HG02798 (cell line): ENCODE results near the gene FATE1.
A peak's percentile ranks its signal among the peaks of the same experiment; 100 is the strongest.
"Not testable (repeated sequence)": the region's sequence is repeated elsewhere in the genome, so short reads cannot be mapped to it uniquely, and the experiment has no call there.

Experiments used
- ATAC-seq: cut with Tn5 transposase; IDR thresholded peaks from one replicate; pipeline ENCODE4 v1.9.1; 2021; ENCODE audit warnings: mild to moderate bottlenecking; ENCODE audit not compliant: unreplicated experiment, poor library complexity

The FATE1 gene

DNA sequence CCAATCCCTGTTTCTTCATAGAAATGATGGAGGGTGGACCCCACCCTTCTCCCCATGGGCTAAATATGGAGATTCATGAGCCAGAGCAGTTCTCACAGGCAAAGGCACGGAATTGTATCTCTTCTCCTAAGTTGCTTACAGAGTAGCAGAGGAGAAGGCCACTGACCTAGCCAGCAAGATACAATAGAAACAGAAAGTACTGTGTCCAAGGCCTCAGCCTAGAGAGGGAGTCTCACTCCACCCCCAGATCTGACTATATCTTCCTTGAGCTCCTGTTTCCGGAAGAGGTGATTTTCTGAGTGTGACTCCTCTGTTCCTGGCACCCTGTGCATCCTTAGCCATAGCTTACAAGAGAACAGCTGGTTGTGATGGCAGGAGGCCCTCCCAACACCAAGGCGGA lies at the start of gene FATE1:
TSS of gene FATE1 (plus strand) at position 284 of the 400 bp plus-strand sequence. CDS start at position 369, 85 bp downstream.
- ATAC-seq: no peak

DNA sequence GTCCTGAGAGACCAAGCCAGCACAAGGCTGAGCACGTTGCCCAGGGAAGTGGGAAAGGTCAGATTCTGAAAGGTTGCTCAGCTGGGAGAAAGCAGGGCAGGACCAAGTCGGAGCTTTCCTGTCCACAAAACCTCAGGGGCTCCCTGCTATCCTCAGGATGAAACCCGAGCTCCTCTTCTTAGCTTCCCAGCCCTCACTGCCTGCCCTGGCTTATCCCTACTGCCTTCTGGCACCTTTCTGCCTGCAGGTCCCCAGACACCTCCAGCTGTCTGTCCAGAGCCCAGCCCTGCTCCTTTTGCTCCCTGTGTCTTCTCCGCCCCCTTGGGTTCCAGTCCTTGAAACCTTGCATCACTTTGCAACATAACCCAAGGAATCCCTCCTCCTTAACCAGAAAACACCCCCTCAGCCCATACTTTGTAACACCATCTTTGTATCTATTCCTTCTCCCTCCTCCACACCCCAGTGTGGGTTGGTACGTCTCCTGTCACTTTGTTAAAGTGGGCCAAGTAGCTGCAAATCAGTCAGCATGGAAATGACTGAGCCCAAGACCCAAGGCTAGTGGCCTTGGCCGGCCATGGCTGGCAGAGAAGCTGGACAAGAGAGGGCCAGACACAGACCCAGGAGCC lies 40.6 kb upstream of the FATE1 start:
- ATAC-seq: no peak

DNA sequence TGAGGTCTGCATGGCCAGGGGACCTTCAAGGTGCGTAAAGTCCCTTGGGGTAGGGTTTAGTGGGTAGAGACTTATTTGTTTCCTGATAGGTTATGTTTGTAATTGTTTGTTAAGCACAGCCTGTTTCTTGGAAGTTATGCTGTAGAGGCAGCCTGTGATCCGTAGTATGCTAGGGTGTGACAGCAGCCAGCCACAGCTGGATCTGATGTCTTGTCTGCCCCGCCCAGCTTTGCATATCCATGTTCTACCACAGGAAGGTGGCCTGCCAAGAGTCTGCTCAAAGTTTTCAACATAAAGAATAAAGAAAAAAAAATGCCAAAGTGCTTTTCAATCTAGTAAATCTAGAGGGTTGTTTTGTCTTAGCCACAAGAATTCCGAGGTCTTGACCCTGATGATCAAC lies 39.6 kb upstream of the FATE1 start:
- ATAC-seq: no peak

- ATAC-seq: no peak
These were observed 35.9 kb upstream of the FATE1 start for GRCh38 chrX:151679798-151680402.

DNA sequence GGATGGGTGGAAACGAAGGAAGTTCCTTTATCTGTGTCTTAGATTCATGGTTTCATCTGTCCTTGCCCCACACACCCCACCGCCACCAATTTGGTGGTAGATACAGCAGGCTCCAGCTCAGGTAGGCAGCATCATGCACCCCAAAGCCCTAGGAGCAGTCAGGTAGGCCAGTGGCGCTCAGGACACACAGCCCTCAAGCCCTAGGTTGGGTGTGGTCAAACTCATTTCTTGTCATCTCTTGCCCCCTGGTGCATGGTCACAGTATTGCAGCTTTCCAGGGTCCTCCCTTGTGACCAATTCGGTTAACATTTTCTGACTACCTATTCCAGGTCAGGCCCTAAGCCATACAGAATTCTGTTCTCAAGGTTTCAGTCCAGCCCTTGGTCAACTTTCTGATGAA lies 35.0 kb upstream of the FATE1 start:
- ATAC-seq: peak; percentile 81

- ATAC-seq: no peak
These were observed 28.2 kb upstream of the FATE1 start for GRCh38 chrX:151687635-151688034.

DNA sequence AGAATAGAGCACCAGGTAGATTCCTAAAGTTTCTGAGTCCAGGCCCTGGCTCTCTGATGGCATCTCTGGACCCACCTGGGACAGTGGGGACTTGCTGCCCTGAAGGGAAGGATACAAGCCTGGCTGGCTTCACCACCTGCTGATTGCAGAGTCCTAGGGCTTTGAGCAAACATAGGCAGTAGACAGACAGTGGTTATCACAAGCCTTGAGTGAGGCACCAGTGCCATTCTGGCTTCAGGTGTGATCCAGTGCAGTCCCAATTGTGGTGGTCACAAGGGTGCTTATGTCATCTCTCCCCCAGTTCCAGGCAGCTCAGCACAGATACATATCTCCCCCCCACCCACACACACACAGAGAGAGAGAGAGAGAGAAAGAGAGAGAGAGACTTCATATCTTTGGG lies 27.1 kb upstream of the FATE1 start:
- no peak for ATAC-seq

- no peak for ATAC-seq
These were observed 23.0 kb upstream of the FATE1 start for GRCh38 chrX:151692825-151693224.

DNA sequence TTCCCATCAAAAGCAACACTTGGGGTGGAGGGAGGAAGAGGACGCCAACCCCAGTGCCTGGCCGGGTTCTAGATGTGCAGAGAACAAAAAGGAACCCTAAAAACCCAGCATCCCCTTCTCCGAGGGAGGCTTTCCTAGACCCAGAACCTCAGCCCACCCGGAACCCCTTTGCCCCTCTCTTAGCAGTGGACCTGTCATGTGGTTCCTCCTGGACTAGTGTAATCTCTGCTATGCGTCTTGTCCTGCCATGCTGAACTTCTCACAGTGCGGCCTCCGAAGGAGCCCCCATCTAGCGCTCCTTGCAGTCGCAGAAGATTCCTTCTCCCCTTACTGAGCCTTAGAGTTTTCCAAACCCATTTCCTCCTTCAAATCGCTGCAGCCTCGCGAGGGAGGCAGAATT lies 21.7 kb upstream of the FATE1 start:
- no peak for ATAC-seq

DNA sequence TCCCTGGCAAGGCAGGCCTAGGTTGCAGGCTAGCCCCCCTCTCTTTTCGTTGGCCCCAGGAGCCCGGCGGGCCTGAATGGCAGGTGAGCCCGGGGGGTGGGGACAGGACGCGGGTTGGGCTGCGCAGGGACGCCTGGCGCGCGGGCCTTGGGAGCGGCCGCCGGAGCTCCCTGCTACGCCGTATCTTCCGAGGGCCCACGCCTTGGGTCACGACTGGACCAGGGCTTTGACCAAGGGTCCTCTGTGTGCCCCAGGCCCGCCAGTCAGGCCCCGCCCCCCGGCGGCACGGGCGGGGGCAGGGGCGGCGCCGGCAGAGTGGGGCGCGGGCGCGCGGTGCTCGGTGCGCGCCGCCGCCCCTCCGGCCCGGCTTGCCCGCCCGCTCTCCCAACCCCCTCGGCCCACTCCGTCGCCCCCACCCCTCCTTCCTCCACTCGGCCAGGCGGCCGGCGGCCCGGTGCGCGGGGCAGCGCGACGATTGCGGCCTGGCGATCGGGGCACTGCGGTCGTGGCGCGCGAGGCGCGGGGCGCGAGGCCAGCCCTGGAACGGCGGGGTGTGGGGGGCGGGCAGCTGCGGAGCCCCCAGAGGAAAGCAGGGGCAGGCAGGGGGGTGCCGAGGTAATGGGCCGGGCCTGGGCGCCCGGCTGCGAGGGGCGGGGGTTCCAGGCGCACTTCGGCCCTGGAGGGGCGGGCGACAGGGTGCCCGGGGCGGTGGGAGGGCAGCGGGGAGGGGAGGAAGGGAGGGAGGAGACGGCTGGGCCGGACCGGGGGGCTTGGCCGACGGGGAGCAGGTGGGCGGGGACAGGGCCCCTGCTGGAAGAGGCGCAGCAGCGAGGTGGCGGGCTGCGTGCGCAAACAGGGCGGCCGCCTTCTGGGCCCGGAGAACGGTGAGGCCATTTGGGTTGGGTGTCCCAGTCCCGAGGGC lies 20.9 kb upstream of the FATE1 start, which contains the start of gene PRRG3:
TSS of gene PRRG3 (plus strand) at position 798 of the 922 bp plus-strand sequence. CDS start 3,357 bp downstream, outside the sequence.
- ATAC-seq: no peak

DNA sequence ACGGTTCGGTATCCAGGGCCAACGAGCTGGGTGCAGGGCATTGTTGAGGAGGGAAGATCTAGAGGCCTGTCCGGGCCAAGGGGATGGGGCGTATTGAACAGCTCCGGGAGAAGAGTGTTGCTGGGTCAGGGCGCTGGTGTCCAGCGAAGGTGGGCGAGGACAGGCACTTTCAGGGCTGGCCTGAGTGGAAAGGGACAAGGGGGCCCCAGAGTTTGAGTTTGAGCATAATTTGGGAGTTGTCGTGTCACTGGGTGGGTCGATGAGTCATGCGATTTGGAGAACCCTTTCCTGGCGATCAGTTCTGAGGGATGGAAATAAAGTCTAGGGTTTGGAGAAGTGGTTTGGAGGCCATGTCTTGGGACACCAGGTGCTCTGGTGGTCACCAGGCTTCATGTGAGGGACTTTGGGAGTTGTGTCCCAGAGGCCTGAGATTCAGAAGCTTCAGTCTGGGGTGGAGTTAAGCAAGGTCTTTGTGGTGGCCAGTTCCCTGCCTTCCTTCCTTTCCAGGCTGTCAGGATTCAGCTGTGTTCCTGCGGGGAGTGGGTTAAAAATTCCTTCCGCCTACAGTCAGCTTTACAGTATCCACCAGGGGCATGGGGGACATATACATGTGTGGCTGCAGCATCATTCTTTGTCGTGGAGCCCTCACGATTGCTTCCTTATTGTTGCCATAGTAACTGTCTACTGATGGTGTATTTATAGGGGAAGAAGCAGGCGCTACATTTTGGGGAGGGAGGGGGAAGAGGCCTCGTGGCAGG lies 20.1 kb upstream of the FATE1 start:
- ATAC-seq: no peak

GRCh38 chrX:151697082-151697481 lies 18.8 kb upstream of the FATE1 start:
- ATAC-seq: not testable (repeated sequence)

DNA sequence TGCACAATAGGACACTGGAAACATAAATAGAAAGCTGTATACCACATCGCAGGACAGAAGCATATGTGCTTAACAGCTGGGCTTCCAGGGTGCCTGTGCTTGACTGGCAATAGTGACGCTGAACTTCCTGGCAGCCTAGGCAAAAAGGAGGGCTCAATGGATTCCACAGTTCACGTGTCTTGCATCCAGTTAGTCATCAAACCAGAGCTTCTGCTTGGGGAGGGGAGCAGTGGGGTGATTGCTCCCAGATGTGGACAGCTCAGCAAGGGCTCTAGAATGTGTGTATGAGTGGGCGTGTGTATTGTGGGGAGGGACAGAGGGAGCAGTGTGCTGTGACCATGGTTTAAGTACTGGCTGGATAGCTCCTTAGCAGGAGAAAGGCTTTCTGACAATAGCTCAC lies 18.3 kb upstream of the FATE1 start:
- ATAC-seq: no peak

GRCh38 chrX:151698485-151698884 lies 17.4 kb upstream of the FATE1 start:
- ATAC-seq: no peak

DNA sequence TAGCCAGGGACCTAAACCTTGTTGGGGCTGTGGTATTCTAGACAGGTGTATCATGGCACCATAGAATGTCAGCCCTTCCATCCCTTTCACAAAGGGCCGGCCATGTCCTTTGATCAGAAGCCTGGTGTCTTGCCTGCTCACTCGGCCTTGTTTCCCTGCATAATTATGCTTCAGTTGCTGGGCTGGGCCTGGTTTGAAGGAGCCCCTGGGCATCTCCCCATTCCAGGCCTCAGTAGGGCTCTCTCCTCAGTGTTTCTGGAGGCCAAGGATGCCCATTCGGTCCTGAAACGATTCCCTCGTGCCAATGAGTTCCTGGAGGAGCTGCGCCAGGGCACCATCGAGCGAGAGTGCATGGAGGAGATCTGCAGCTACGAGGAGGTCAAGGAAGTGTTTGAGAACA lies 16.1 kb upstream of the FATE1 start:
- ATAC-seq: no peak

- no peak for ATAC-seq
These were observed 15.3 kb upstream of the FATE1 start for GRCh38 chrX:151700581-151700980.

DNA sequence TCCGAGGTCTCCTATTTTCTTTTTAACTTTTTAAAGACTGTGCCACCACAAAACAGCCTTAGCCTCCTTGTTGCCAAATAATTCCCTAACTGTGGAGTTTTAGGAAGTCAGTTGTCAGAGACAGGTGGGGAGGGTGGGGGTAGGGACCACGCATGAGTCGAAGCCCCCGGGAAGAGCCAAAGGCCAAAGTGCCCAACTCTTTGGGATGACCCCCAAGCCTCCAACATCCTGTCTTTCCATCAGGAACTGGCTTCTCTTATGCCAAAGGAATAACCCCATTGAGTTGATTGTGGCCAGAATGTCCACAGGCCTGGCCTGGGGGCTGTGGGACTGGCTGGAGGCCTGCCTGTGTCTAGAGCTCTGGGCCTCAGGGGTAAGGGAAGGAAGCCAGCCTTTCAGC lies 14.8 kb upstream of the FATE1 start:
- no peak for ATAC-seq

DNA sequence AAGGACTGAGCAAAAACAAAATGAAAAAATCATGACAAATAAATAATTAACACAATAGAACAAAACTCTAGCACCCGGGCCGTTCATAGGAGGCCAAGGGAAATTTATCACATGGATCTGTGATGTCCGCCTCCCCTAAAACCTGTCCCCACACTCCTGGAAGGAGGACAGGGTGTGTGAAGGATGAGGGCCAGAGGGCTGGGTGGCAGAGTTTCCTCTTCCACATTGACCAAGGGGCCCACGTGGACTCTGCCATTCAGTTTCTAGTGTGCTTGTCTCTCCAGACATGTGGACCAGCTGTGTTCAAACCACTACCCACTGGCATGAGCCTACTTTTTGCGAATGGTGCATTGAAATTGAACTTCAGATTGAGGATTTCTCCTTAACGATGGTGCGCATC lies 14.3 kb upstream of the FATE1 start:
- no peak for ATAC-seq

DNA sequence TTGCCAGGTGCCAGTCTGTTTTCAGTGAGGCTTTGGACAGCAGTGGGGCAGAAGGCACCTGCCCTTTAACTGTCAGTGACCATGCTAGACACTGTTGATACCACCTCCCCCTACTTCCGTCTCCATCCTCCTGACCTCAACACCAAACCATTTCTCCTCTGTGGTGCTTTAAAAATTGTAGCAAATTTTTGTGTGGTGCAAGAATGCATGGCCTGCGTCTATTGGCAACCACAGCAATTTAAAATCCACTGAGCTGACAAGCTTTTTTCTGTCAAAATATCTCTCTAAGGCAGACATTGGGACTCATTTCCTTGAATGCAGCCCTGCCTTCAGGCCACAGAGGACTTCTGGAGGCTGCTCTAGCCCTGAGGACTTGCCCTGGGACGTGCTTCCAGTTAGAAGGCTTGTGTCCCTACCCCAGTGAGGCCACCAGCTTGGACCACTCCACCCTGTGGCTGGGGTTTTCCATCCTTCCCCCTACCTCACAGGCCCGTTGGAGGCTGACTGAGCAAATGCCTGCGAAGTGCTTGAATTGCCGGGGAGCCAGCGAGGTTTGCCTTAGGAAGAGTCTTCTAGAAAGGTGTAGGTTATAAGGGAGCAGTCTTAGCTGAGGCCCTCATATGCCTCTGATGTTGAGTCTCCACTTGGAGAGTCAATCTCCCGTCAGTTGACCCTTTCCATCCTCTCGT lies 13.7 kb upstream of the FATE1 start:
- no peak for ATAC-seq
